ENCODE data around the gene SLC39A11. TPM values are rescaled to one million over a fixed set of nuclear protein-coding genes. Genes with fewer than 3 reads are reported as not detected.

Gene SLC39A11
- total and polyA plus RNA-seq, 4 donors = 4.6 to 23.3 (median 11.4) TPM

GRCh38 chr17:72927760-72928159 lies 164.7 kb downstream of the SLC39A11 start:
- WGBS (ENCODE audit: insufficient coverage) = no CpG with 5 or more reads among the region's 1 CpG
- no peak for DNase-seq (ENCODE audit: low read depth in 4 of 6, low spot score in 6 of 6)
- Histone ChIP-seq H3K36me3 (ENCODE audit: control insufficient read depth, insufficient read depth, low read length) (no peaks in the 10 kb centered on the region), H3K4me1 (ENCODE audit: control insufficient read depth, insufficient read depth, low read length) (peaks cover 14% of the 10 kb centered on the region), H3K9me3 (ENCODE audit: control insufficient read depth, insufficient read depth, low read length) (no peaks in the 10 kb centered on the region), H3K27ac (ENCODE audit: low read depth, low read length) (no peak overlapping the region), H3K27me3 (ENCODE audit: control insufficient read depth, insufficient read depth, low read length) (no peaks in the 10 kb centered on the region), H3K4me3 (ENCODE audit: low read depth, low read length) (no peak overlapping the region)

DNA sequence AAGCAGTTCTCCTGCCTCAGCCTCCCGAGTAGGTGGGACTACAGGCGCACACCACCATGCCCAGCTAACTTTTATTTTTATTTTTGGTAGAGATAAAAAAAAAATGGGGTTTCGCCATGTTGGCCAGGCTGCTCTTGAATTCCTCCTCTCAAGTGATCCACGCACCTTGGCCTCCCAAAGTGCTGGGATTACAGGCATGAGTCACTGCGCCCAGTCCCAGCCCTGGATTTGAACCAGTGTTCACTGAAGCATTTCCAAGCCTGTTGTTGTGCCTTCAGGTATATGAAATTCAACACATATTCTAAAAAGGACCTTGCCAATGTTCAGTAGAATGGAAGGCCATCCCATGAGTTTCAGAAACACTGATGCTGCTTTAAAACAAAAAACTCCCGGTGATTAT lies 165.3 kb downstream of the SLC39A11 start:
- no peak for DNase-seq (ENCODE audit: low read depth in 4 of 6, low spot score in 6 of 6)
- H3K36me3 ChIP-seq (ENCODE audit: control insufficient read depth, insufficient read depth, low read length) = no peaks in the 10 kb centered on the region
- 71% methylated on average over 4 of the region's 6 CpGs for WGBS (ENCODE audit: insufficient coverage)
- H3K9me3 ChIP-seq (ENCODE audit: control insufficient read depth, insufficient read depth, low read length) = no peaks in the 10 kb centered on the region
- H3K27me3 ChIP-seq (ENCODE audit: control insufficient read depth, insufficient read depth, low read length) = no peaks in the 10 kb centered on the region
- no peak overlapping the region for H3K27ac ChIP-seq (ENCODE audit: low read depth, low read length)
- H3K4me3 ChIP-seq (ENCODE audit: low read depth, low read length) = no peak overlapping the region
- H3K4me1 ChIP-seq (ENCODE audit: control insufficient read depth, insufficient read depth, low read length) = peaks cover 14% of the 10 kb centered on the region

GRCh38 chr17:72926171-72926570 lies 166.3 kb downstream of the SLC39A11 start:
- no peak overlapping the region for H3K27ac ChIP-seq (ENCODE audit: low read depth, low read length)
- no peak for DNase-seq (ENCODE audit: low read depth in 4 of 6, low spot score in 6 of 6)
- H3K36me3 ChIP-seq (ENCODE audit: control insufficient read depth, insufficient read depth, low read length) = no peaks in the 10 kb centered on the region
- no CpG with 5 or more reads among the region's 1 CpG for whole genome bisulfite sequencing (ENCODE audit: insufficient coverage)
- H3K27me3 ChIP-seq (ENCODE audit: control insufficient read depth, insufficient read depth, low read length) = no peaks in the 10 kb centered on the region
- H3K9me3 ChIP-seq (ENCODE audit: control insufficient read depth, insufficient read depth, low read length) = no peaks in the 10 kb centered on the region
- peaks cover 10% of the 10 kb centered on the region for H3K4me1 ChIP-seq (ENCODE audit: control insufficient read depth, insufficient read depth, low read length)
- no peak overlapping the region for H3K4me3 ChIP-seq (ENCODE audit: low read depth, low read length)

GRCh38 chr17:72924196-72924595 lies 168.3 kb downstream of the SLC39A11 start:
- Histone ChIP-seq H3K4me1 (ENCODE audit: control insufficient read depth, insufficient read depth, low read length) (peaks cover 4% of the 10 kb centered on the region), H3K4me3 (ENCODE audit: low read depth, low read length) (no peak overlapping the region), H3K27ac (ENCODE audit: low read depth, low read length) (no peak overlapping the region), H3K27me3 (ENCODE audit: control insufficient read depth, insufficient read depth, low read length) (no peaks in the 10 kb centered on the region), H3K36me3 (ENCODE audit: control insufficient read depth, insufficient read depth, low read length) (no peaks in the 10 kb centered on the region), H3K9me3 (ENCODE audit: control insufficient read depth, insufficient read depth, low read length) (no peaks in the 10 kb centered on the region)
- DNase-seq (ENCODE audit: low read depth in 4 of 6, low spot score in 6 of 6) = no peak
- WGBS (ENCODE audit: insufficient coverage) = no CpG with 5 or more reads among the region's 2 CpGs

- Histone ChIP-seq H3K4me1 (ENCODE audit: control insufficient read depth, insufficient read depth, low read length) (no peaks in the 10 kb centered on the region), H3K36me3 (ENCODE audit: control insufficient read depth, insufficient read depth, low read length) (no peaks in the 10 kb centered on the region), H3K4me3 (ENCODE audit: low read depth, low read length) (no peak overlapping the region), H3K27ac (ENCODE audit: low read depth, low read length) (no peak overlapping the region), H3K9me3 (ENCODE audit: control insufficient read depth, insufficient read depth, low read length) (peaks cover under 1% of the 10 kb centered on the region), H3K27me3 (ENCODE audit: control insufficient read depth, insufficient read depth, low read length) (no peaks in the 10 kb centered on the region)
- DNase-seq (ENCODE audit: low read depth in 4 of 6, low spot score in 6 of 6) = no peak
- no CpG with 5 or more reads among the region's 3 CpGs for WGBS (ENCODE audit: insufficient coverage)
Observed at GRCh38 chr17:72922219-72922618, 170.3 kb downstream of the SLC39A11 start.

DNA sequence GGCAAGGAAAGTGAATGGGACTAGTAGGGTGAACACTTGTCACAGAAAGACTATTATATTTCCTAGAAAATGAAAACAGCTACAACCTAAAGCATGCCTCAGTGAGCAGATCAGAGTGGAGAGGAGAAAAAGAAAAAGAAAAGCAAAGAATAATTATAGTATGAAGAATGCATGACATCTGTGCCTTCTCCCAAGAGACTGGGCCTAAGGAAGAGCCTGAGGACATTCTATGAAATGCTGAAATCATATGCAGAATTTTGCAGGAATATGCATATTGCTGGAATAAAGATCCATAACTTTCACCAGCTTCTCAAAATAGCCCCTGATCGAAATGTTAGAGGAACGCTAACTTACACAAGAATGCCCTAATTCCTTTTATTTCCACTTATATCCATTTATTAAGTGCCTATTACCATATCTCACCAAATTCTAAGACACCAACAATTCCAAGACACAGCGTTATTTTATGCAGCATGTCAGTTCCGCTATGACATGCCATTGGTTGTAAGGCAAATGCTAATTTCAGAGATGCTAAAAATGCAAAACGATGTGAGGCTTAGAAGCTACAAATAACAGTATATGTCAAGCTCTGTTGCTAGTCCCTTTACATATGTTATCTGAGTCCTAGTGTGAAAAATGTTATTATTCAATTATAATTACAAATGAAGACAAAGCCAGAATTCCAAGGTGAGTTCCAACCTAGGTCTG lies 171.0 kb downstream of the SLC39A11 start:
- Histone ChIP-seq H3K4me1 (ENCODE audit: control insufficient read depth, insufficient read depth, low read length) (no peaks in the 10 kb centered on the region), H3K36me3 (ENCODE audit: control insufficient read depth, insufficient read depth, low read length) (no peaks in the 10 kb centered on the region), H3K4me3 (ENCODE audit: low read depth, low read length) (no peak overlapping the region), H3K27me3 (ENCODE audit: control insufficient read depth, insufficient read depth, low read length) (no peaks in the 10 kb centered on the region), H3K9me3 (ENCODE audit: control insufficient read depth, insufficient read depth, low read length) (peaks cover 2% of the 10 kb centered on the region), H3K27ac (ENCODE audit: low read depth, low read length) (no peak overlapping the region)
- DNase-seq (ENCODE audit: low read depth in 4 of 6, low spot score in 6 of 6) = peak in 1 of 6 donors; percentile 59
- no CpG with 5 or more reads among the region's 5 CpGs for WGBS (ENCODE audit: insufficient coverage)

GRCh38 chr17:72920513-72920912 lies 172.0 kb downstream of the SLC39A11 start:
- H3K9me3 ChIP-seq (ENCODE audit: control insufficient read depth, insufficient read depth, low read length) = peaks cover 2% of the 10 kb centered on the region
- no peaks in the 10 kb centered on the region for H3K27me3 ChIP-seq (ENCODE audit: control insufficient read depth, insufficient read depth, low read length)
- no peaks in the 10 kb centered on the region for H3K4me1 ChIP-seq (ENCODE audit: control insufficient read depth, insufficient read depth, low read length)
- no peak overlapping the region for H3K27ac ChIP-seq (ENCODE audit: low read depth, low read length)
- WGBS (ENCODE audit: insufficient coverage) = 79% methylated on average over 2 of the region's 2 CpGs
- H3K4me3 ChIP-seq (ENCODE audit: low read depth, low read length) = no peak overlapping the region
- no peaks in the 10 kb centered on the region for H3K36me3 ChIP-seq (ENCODE audit: control insufficient read depth, insufficient read depth, low read length)
- no peak for DNase-seq (ENCODE audit: low read depth in 4 of 6, low spot score in 6 of 6)

- no peaks in the 10 kb centered on the region for H3K27me3 ChIP-seq (ENCODE audit: control insufficient read depth, insufficient read depth, low read length)
- no peak overlapping the region for H3K27ac ChIP-seq (ENCODE audit: low read depth, low read length)
- no peaks in the 10 kb centered on the region for H3K36me3 ChIP-seq (ENCODE audit: control insufficient read depth, insufficient read depth, low read length)
- H3K9me3 ChIP-seq (ENCODE audit: control insufficient read depth, insufficient read depth, low read length) = peaks cover 2% of the 10 kb centered on the region
- DNase-seq (ENCODE audit: low read depth in 4 of 6, low spot score in 6 of 6) = no peak
- H3K4me3 ChIP-seq (ENCODE audit: low read depth, low read length) = no peak overlapping the region
- H3K4me1 ChIP-seq (ENCODE audit: control insufficient read depth, insufficient read depth, low read length) = no peaks in the 10 kb centered on the region
- 94% methylated on average over 6 of the region's 8 CpGs for WGBS (ENCODE audit: insufficient coverage)
Observed at GRCh38 chr17:72916991-72917390, 175.5 kb downstream of the SLC39A11 start.

DNA sequence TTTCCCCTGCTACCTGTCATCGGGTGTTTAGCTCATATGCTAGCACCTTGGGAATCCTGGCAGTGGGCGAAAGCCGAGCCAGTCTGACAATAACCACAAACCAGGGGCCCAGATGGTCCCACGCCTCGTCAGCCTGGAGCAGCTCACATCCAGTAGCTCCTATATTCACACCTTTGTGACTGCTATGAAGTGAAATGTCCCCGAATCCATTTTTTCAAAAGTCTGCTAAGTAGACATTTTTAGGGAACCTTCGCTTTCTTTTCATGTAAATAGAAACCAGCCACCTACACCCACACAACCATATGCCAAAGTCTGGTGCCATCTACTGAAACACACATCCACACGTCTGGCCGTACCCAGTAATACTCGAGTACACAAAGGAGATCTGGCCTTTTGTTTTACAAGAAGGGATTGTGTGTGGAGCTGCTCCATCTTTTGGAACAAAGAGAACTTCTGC lies 176.8 kb downstream of the SLC39A11 start:
- WGBS (ENCODE audit: insufficient coverage) = 81% methylated on average over 7 of the region's 10 CpGs

GRCh38 chr17:72913142-72913682 lies 179.3 kb downstream of the SLC39A11 start:
- DNase-seq (ENCODE audit: low read depth in 4 of 6, low spot score in 6 of 6) = no peak
- Histone ChIP-seq H3K36me3 (ENCODE audit: control insufficient read depth, insufficient read depth, low read length) (no peaks in the 10 kb centered on the region), H3K27ac (ENCODE audit: low read depth, low read length) (no peak overlapping the region), H3K4me1 (ENCODE audit: control insufficient read depth, insufficient read depth, low read length) (no peaks in the 10 kb centered on the region), H3K9me3 (ENCODE audit: control insufficient read depth, insufficient read depth, low read length) (peaks cover 2% of the 10 kb centered on the region), H3K27me3 (ENCODE audit: control insufficient read depth, insufficient read depth, low read length) (no peaks in the 10 kb centered on the region), H3K4me3 (ENCODE audit: low read depth, low read length) (no peak overlapping the region)
- 82% methylated on average over 3 of the region's 5 CpGs for WGBS (ENCODE audit: insufficient coverage)

More for the DNA sequence above, 176.8 kb downstream of the SLC39A11 start:
- Histone ChIP-seq H3K36me3 (ENCODE audit: control insufficient read depth, insufficient read depth, low read length) (no peaks in the 10 kb centered on the region), H3K9me3 (ENCODE audit: control insufficient read depth, insufficient read depth, low read length) (peaks cover 2% of the 10 kb centered on the region), H3K27me3 (ENCODE audit: control insufficient read depth, insufficient read depth, low read length) (no peaks in the 10 kb centered on the region), H3K27ac (ENCODE audit: low read depth, low read length) (no peak overlapping the region), H3K4me3 (ENCODE audit: low read depth, low read length) (no peak overlapping the region), H3K4me1 (ENCODE audit: control insufficient read depth, insufficient read depth, low read length) (no peaks in the 10 kb centered on the region)
- peak in 1 of 6 donors; percentile 56 for DNase-seq (ENCODE audit: low read depth in 4 of 6, low spot score in 6 of 6)
